H9 (cell line): Measurements from ENCODE around the gene PPP1R14C. TPM values are rescaled to one million over a fixed set of nuclear protein-coding genes. Genes with fewer than 3 reads are reported as not detected.
A peak's percentile ranks its signal among the peaks of the same experiment; 100 is the strongest.

Experiments used
- DNase-seq: peaks from one replicate; pipeline ENCODE4 v3.0.0-alpha.2; 2017
- H2AFZ ChIP-seq: one replicate; pipeline ENCODE4 v1.6.1; 2013; ENCODE audit warnings: mild to moderate bottlenecking, low read length, control low read depth, moderate library complexity
- H2AK5ac ChIP-seq: 2 replicates; pipeline ENCODE4 v1.6.1; 2013; ENCODE audit warnings: low read length, control low read depth, mixed read lengths; ENCODE audit not compliant: insufficient read length
- H2BK120ac ChIP-seq: one replicate; pipeline ENCODE4 v1.6.1; 2013; ENCODE audit warnings: low read depth, mild to moderate bottlenecking, low read length, control low read depth, inconsistent platforms; ENCODE audit not compliant: poor library complexity, severe bottlenecking
- H2BK12ac ChIP-seq: 2 replicates; pipeline ENCODE4 v1.6.1; 2013; ENCODE audit warnings: low read length, control low read depth, mixed read lengths, low read depth; ENCODE audit not compliant: insufficient read length
- H2BK15ac ChIP-seq: 2 replicates; pipeline ENCODE4 v1.6.1; 2013; ENCODE audit warnings: low read depth, low read length, control low read depth
- H2BK20ac ChIP-seq: one replicate; pipeline ENCODE4 v1.6.1; 2013; ENCODE audit warnings: low read depth, mild to moderate bottlenecking, low read length, control low read depth, inconsistent platforms; ENCODE audit not compliant: poor library complexity, severe bottlenecking
- H2BK5ac ChIP-seq: 2 replicates; pipeline ENCODE4 v1.6.1; 2013; ENCODE audit warnings: low read length, control low read depth, mixed read lengths; ENCODE audit not compliant: insufficient read length
- H3K14ac ChIP-seq: 2 replicates; pipeline ENCODE4 v1.6.1; 2013; ENCODE audit warnings: low read length, control low read depth; ENCODE audit not compliant: insufficient read depth
- H3K18ac ChIP-seq: 2 replicates; pipeline ENCODE4 v1.6.1; 2013; ENCODE audit warnings: low read depth, mild to moderate bottlenecking, mixed read lengths, low read length, control low read depth; ENCODE audit not compliant: insufficient read length
- H3K23ac ChIP-seq: 2 replicates; pipeline ENCODE4 v1.6.1; 2013; ENCODE audit warnings: low read length, control low read depth, mixed read lengths, low read depth; ENCODE audit not compliant: insufficient read length
- H3K23me2 ChIP-seq: 2 replicates; pipeline ENCODE4 v1.6.1; 2013; ENCODE audit warnings: low read depth, mild to moderate bottlenecking, mixed read lengths, low read length, control low read depth; ENCODE audit not compliant: insufficient read length, poor library complexity, severe bottlenecking
- H3K27ac ChIP-seq: 2 replicates; pipeline ENCODE4 v1.5.1; 2013; ENCODE audit warnings: low read length, control low read depth, mixed read lengths, low read depth; ENCODE audit not compliant: insufficient read length
- H3K27me3 ChIP-seq: 2 replicates; pipeline ENCODE4 v1.6.1; 2013; ENCODE audit warnings: low read length, control low read depth, inconsistent platforms; ENCODE audit not compliant: insufficient read depth
- H3K4ac ChIP-seq: 2 replicates; pipeline ENCODE4 v1.6.1; 2013; ENCODE audit warnings: low read depth, mild to moderate bottlenecking, control low read depth, inconsistent platforms, low read length, moderate library complexity
- H3K4me1 ChIP-seq: 2 replicates; pipeline ENCODE4 v1.6.1; 2013; ENCODE audit warnings: low read length, control low read depth, inconsistent platforms; ENCODE audit not compliant: insufficient read depth
- H3K4me2 ChIP-seq: 2 replicates; pipeline ENCODE4 v1.6.1; 2013; ENCODE audit warnings: low read length, control low read depth, mixed read lengths; ENCODE audit not compliant: insufficient read length, insufficient read depth
- H3K56ac ChIP-seq: 2 replicates; pipeline ENCODE4 v1.6.1; 2013; ENCODE audit warnings: low read depth, mild to moderate bottlenecking, mixed read lengths, low read length, control low read depth; ENCODE audit not compliant: insufficient read length
- H3K79me1 ChIP-seq: 2 replicates; pipeline ENCODE4 v1.6.1; 2013; ENCODE audit warnings: low read depth, mild to moderate bottlenecking, moderate library complexity, low read length, control low read depth, inconsistent platforms; ENCODE audit not compliant: insufficient read depth, poor library complexity, severe bottlenecking
- H3K79me2 ChIP-seq: 2 replicates; pipeline ENCODE4 v1.6.1; 2013; ENCODE audit warnings: low read length, control low read depth, inconsistent platforms; ENCODE audit not compliant: insufficient read depth
- H3K9ac ChIP-seq: 2 replicates; pipeline ENCODE4 v1.6.1; 2013; ENCODE audit warnings: low read length, control low read depth, mixed read lengths; ENCODE audit not compliant: insufficient read length; ENCODE audit errors: extremely low read depth
- H3K9me3 ChIP-seq: one replicate; pipeline ENCODE4 v1.6.1; 2013; ENCODE audit warnings: low read depth, low read length, inconsistent platforms; ENCODE audit not compliant: control insufficient read depth
- H3T11ph ChIP-seq: one replicate; pipeline ENCODE4 v1.6.1; 2013; ENCODE audit warnings: mild to moderate bottlenecking, low read length, control low read depth, inconsistent platforms
- H4K20me1 ChIP-seq: one replicate; pipeline ENCODE4 v1.6.1; 2013; ENCODE audit not compliant: control insufficient read depth, insufficient read length, insufficient read depth
- H4K5ac ChIP-seq: 2 replicates; pipeline ENCODE4 v1.6.1; 2013; ENCODE audit warnings: low read depth, mild to moderate bottlenecking, mixed read lengths, low read length, control low read depth; ENCODE audit not compliant: insufficient read length
- H4K8ac ChIP-seq: replicated peaks from 2 replicates; pipeline ENCODE4 v1.6.1; 2013; ENCODE audit warnings: low read length, control low read depth, mixed read lengths, low read depth; ENCODE audit not compliant: insufficient read length
- H4K91ac ChIP-seq: 2 replicates; pipeline ENCODE4 v1.6.1; 2013; ENCODE audit warnings: low read depth, mild to moderate bottlenecking, moderate library complexity, mixed read lengths, low read length, control low read depth; ENCODE audit not compliant: insufficient read length
- H3K27ac Mint-ChIP-seq, 3 experiments: 2 replicates in 2 of 3; 3 replicates in 1 of 3; pipeline ENCODE4 v1.8.0; 2020 to 2021; ENCODE audit warnings: mixed read lengths in 3 of 3, mild to moderate bottlenecking in 1 of 3, moderate library complexity in 1 of 3
- H3K27me3 Mint-ChIP-seq: 2 replicates; pipeline ENCODE4 v1.8.0; 2021; ENCODE audit warnings: low read depth, mild to moderate bottlenecking, moderate library complexity, mixed read lengths
- H3K36me3 Mint-ChIP-seq, 3 experiments: 2 replicates in 2 of 3; 3 replicates in 1 of 3; pipeline ENCODE4 v1.8.0; 2020 to 2021; ENCODE audit warnings: low read depth in 3 of 3, mixed read lengths in 3 of 3; ENCODE audit not compliant: insufficient read depth in 1 of 3
- H3K4me1 Mint-ChIP-seq, 2 experiments: 2 replicates each; pipeline ENCODE4 v1.8.0; 2020; ENCODE audit warnings: mixed read lengths in 2 of 2
- H3K4me3 Mint-ChIP-seq, 2 experiments: 2 replicates in 1 of 2; 3 replicates in 1 of 2; pipeline ENCODE4 v1.8.0; 2020 to 2021; ENCODE audit warnings: mild to moderate bottlenecking in 2 of 2, mixed read lengths in 2 of 2, moderate library complexity in 1 of 2
- H3K9me3 Mint-ChIP-seq, 2 experiments: 2 replicates in 1 of 2; 3 replicates in 1 of 2; pipeline ENCODE4 v1.8.0; 2020; ENCODE audit warnings: mild to moderate bottlenecking in 2 of 2, mixed read lengths in 2 of 2, moderate library complexity in 1 of 2
- WGBS: extraction: QIAGEN DNeasy Blood & Tissue Kit; methylation state at CpG from one replicate; pipeline ENCODE4 v1.1.7; 2013; ENCODE audit warnings: missing lambda C conversion rate, low lambda C conversion rate, mixed read lengths; ENCODE audit not compliant: insufficient read length; ENCODE audit errors: extremely low coverage; 5-methylcytosine and 5-hydroxymethylcytosine counted together
- total RNA-seq: library from RNA; stranded (reverse); gene quantifications from 2 replicates; pipeline ENCODE4 v1.2.1, GENCODE V29; 2021
- TF ChIP-seq, protein P1 (sequence below): fragments of 200-600 bp; sonication (generic); conservative IDR thresholded peaks from 3 replicates; pipeline ENCODE4 v1.8.0; 2021; ENCODE audit warnings: antibody characterized with exemption, mild to moderate bottlenecking

PPP1R14C gene
- total RNA-seq, 1 experiment from 2014 or later: 0.37 TPM

DNA sequence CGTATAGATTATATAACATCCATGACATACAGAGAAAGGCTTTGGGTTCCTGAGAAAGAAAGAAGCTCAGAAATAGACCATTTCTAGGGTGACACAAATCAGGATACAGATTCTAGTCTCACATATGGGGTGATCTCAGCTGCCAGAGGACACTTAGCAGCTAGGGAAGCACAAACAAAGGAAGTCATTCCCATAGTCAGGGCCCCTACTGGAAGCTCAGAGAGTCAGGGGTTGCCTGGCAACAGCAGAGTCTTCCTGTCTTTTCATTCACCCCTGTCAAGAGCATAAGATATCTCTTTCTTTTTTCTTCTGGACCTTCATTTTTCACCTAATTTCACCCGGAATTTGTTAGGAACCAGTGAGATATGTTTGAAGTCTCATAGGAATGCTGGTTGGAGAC is 144.1 kb downstream of the PPP1R14C start:
- Histone ChIP-seq H2AK5ac (no peak overlapping the region), H3K9ac (no peak overlapping the region), H3K4ac (no peak overlapping the region), H3K79me2 (no peaks in the 10 kb centered on the region), H3K27ac (no peak overlapping the region), H3K9me3 (no peaks in the 10 kb centered on the region), H3K79me1 (no peaks in the 10 kb centered on the region), H2BK5ac (no peak overlapping the region), H4K91ac (no peak overlapping the region), H3K4me1 (no peaks in the 10 kb centered on the region), H3K18ac (no peak overlapping the region), H4K5ac (no peak overlapping the region), H2BK15ac (no peak overlapping the region), H4K8ac (no peak overlapping the region), H3K14ac (no peak overlapping the region), H3K4me2 (no peak overlapping the region), H3T11ph (no peak overlapping the region), H3K27me3 (no peaks in the 10 kb centered on the region), H2AFZ (no peak overlapping the region), H2BK120ac (no peak overlapping the region), H3K56ac (no peak overlapping the region), H3K23ac (no peak overlapping the region), H3K23me2 (no peaks in the 10 kb centered on the region), H4K20me1 (no peaks in the 10 kb centered on the region), H2BK12ac (no peak overlapping the region), H2BK20ac (no peak overlapping the region)
- DNase-seq: peak; percentile 39
- TF ChIP-seq, protein P1, sequence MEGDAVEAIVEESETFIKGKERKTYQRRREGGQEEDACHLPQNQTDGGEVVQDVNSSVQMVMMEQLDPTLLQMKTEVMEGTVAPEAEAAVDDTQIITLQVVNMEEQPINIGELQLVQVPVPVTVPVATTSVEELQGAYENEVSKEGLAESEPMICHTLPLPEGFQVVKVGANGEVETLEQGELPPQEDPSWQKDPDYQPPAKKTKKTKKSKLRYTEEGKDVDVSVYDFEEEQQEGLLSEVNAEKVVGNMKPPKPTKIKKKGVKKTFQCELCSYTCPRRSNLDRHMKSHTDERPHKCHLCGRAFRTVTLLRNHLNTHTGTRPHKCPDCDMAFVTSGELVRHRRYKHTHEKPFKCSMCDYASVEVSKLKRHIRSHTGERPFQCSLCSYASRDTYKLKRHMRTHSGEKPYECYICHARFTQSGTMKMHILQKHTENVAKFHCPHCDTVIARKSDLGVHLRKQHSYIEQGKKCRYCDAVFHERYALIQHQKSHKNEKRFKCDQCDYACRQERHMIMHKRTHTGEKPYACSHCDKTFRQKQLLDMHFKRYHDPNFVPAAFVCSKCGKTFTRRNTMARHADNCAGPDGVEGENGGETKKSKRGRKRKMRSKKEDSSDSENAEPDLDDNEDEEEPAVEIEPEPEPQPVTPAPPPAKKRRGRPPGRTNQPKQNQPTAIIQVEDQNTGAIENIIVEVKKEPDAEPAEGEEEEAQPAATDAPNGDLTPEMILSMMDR: no peak
- Mint-ChIP-seq H3K4me3 (no peak overlapping the region), H3K36me3 (peaks cover 3 to 6% (median 4%) of the 10 kb centered on the region in 3 experiments; a peak in 5 of 7 replicates), H3K27ac (no peak overlapping the region), H3K9me3 (peaks cover 11 to 12% of the 10 kb centered on the region in 2 experiments; a peak in 4 of 5 replicates), H3K4me1 (peaks cover 2 to 5% of the 10 kb centered on the region in 2 experiments; a peak in 1 of 4 replicates), H3K27me3 (peaks cover 4% of the 10 kb centered on the region)
- WGBS: no CpG with 5 or more reads among the region's 2 CpGs
